ENCODE results near the gene SLC38A9.
A peak's percentile ranks its signal among the peaks of the same experiment; 100 is the strongest.

SLC38A9 gene

GRCh38 chr5:55601204-55601618 lies 110.9 kb downstream of the SLC38A9 start:
- no peak for TF ChIP-seq CTCF (IDR thresholded peaks at IDR 0.05)
- Histone ChIP-seq H3K4me3 (peak overlapping the region in 1 of 2 donors; percentile 8), H3K36me3 (no peaks in the 10 kb centered on the region), H3K9me3 (no peaks in the 10 kb centered on the region), H3K27ac (peak overlapping the region; percentile 75 to 82), H3K4me1 (peaks cover 0 to 91% (median 67%) of the 10 kb centered on the region in 4 donors), H3K27me3 (no peaks in the 10 kb centered on the region)
- intact Hi-C loops (cut with DNase I; ENCODE audit: low total_unique reads) = loop anchor here (5.0 kb wide), 1 partner anchor 34 kb away; no protein-coding TSS in a partner anchor
- DNase-seq = peak; percentile 92 to 95

GRCh38 chr5:55600497-55601203 lies 111.5 kb downstream of the SLC38A9 start:
- Histone ChIP-seq H3K4me3 (peak overlapping the region in 1 of 2 donors; percentile 8), H3K27ac (peak overlapping the region; percentile 75 to 82), H3K9me3 (no peaks in the 10 kb centered on the region), H3K27me3 (no peaks in the 10 kb centered on the region), H3K36me3 (no peaks in the 10 kb centered on the region), H3K4me1 (peaks cover 0 to 87% (median 67%) of the 10 kb centered on the region in 4 donors)
- intact Hi-C loops (cut with DNase I; ENCODE audit: low total_unique reads) = loop anchor here (5.0 kb wide), 1 partner anchor 33 kb away; no protein-coding TSS in a partner anchor
- TF ChIP-seq CTCF (IDR thresholded peaks at IDR 0.05) = no peak
- DNase-seq = peak in 1 of 2 donors; percentile 31

- no peak for TF ChIP-seq CTCF (IDR thresholded peaks at IDR 0.05)
- no peaks in the 10 kb centered on the region for H3K27me3 ChIP-seq
- H3K9me3 ChIP-seq = no peaks in the 10 kb centered on the region
- H3K4me1 ChIP-seq = peaks cover 0 to 81% (median 66%) of the 10 kb centered on the region in 4 donors
- intact Hi-C loops (cut with DNase I; ENCODE audit: low total_unique reads) = loop anchor here (5.0 kb wide), 1 partner anchor 33 kb away; no protein-coding TSS in a partner anchor
- H3K4me3 ChIP-seq = no peak overlapping the region
- H3K36me3 ChIP-seq = no peaks in the 10 kb centered on the region
- no peak for DNase-seq
- peak overlapping the region; percentile 75 to 82 for H3K27ac ChIP-seq
These were observed 112.0 kb downstream of the SLC38A9 start for GRCh38 chr5:55600086-55600485.

GRCh38 chr5:55599148-55600050 lies 112.7 kb downstream of the SLC38A9 start:
- no peak overlapping the region for H3K4me3 ChIP-seq
- TF ChIP-seq CTCF (IDR thresholded peaks at IDR 0.05) = no peak
- H3K27me3 ChIP-seq = no peaks in the 10 kb centered on the region
- DNase-seq = no peak
- intact Hi-C loops (cut with DNase I; ENCODE audit: low total_unique reads) = loop anchor here (5.0 kb wide), 1 partner anchor 32 kb away; no protein-coding TSS in a partner anchor
- no peaks in the 10 kb centered on the region for H3K36me3 ChIP-seq
- peak overlapping the region; percentile 75 to 82 for H3K27ac ChIP-seq
- H3K9me3 ChIP-seq = no peaks in the 10 kb centered on the region
- peaks cover 0 to 75% (median 60%) of the 10 kb centered on the region in 4 donors for H3K4me1 ChIP-seq

All from tibial artery (tissue), 4 donors.